ENCODE results near the gene WDFY2.
A peak's percentile ranks its signal among the peaks of the same experiment; 100 is the strongest.

Gene WDFY2

GRCh38 chr13:51777921-51778320 lies 193.7 kb downstream of the WDFY2 start:
- DNase-seq = no peak

DNA sequence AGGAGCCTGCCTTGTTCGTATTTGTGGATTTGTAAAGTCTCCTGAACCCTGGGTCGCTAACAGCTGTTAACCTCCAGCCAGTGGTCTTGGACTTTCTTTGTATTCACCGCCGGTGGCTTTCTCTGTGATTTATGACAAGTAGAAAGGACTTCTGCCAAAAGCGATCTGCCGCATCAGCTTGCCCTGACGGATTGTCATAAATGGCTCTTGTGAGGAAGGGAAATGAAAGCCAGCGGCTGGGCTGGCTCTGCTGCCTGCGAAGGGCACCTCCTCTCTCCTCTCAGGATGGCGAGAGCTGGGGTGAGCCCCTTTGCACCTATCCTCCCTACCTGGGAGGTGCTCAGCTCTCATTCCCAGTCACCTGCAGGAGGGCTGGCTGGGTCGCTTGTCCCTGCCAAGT lies 194.1 kb downstream of the WDFY2 start:
- DNase-seq = no peak

DNA sequence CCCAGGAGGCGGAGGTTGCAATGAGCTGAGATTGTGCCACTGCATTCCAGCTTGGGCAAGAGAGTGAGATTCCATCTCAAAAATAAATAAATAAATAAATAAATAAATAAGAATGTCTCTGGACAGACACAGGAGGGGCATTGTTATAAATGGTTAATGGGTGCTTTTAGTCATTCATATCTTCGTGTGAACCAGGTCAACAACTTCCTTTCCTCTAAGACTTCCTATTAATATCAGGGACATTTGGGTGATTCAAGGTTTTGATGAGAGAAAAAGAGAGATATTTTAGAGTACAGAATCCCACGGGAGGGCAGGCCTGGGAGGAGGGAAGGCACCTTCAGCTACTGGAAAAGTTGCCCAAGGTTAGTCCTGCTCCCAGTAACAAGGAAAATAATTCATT lies 195.8 kb downstream of the WDFY2 start:
- DNase-seq = no peak

DNA sequence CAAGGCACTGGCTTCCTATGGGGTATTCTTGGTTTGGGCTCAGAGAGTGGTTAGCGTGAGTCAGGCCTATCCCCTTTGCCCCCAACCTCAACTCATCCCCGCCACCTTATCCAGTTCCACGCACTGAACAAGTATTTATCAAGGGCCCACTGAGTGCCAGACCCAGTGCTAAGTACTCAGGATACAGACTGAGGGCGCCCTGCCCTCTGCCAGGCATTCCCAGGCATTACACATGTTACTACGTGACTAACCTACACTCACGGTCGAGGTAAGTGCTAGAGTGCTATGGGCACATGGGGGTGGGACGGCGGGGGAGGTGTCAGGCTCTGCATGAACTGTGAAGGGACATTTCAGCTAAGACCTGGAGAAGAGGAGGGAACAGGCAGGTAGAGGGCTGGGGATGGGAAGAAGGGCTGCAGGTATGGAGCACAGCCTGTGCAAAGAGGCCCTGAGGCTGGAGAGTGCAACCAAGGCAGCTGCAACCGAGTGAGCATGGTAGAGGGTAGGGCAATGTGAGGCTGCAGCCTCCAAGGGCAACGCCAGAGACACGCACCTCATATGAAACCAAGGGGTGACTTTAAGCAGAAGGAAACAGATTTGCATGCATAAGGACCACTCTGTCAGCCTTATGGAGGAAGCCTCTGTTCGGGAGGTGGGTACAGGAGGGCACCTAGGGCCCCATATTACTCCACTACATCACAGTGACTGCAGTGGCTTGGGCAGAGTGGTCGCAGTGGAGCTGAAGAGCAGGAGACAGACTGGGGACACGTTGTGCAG lies 197.2 kb downstream of the WDFY2 start:
- DNase-seq = peak; percentile 33 to 74

DNA sequence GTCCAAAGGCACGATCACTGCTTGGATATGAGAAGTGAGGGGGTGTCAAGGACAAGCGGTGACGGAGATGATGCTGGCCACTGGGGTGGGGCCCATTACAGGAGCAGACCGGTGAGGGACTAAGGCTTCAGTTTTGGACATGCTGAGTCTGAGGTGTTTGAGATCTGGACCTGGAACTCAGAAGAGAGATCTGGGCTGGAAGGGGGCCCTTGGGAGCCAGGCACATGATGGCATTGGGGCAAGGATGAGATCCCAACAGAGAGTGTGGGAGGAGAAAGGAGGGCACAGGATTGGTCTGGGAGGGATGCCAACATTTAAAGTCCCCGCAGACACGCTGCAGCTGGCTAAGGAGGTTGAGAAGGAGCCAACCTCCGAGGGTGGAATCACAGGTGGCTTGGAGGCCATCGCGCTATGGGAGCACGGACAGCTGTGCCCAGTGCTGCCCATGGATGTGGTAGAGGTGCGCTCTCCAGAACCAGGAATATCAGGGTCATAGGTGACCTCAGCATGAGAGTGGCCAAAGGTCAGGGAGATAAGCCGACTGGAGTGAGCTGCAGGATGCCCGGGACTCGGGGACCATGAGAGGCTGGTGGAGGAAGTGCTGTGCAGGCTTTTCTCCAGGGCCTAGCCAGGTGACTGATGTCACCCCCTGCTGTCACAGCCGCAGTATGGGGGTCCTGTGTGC lies 197.9 kb downstream of the WDFY2 start:
- no peak for DNase-seq

DNA sequence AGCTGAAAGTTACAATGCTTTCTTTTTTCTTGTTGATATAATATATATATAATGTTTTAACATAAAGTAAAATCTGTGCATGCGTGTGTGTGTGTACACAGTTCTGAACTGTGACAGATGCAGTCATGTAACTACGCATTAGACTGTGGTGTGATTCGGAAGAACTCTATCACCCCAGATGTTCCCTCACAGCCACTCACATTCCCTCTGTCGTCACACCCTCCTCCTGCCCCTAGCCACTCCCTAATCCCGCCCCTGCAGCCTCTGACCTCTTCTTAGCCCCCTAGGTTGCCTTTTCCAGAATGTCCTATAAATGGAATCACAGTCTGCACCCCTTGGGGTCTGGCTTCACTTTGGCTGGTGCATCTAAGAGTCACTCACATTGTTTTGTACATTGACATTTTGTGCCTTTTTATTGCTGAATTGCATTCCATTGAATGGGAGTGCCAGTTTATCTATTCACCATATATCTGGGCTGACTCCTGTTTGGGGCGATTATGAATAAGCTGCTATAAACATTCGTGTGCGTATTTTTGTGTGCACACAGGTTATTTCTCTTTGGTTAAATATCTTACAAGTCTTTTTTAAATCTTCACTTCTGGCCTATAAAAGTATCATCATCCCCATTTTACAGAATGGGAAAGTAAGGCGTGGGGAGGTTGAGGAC lies 199.3 kb downstream of the WDFY2 start:
- DNase-seq = no peak

DNA sequence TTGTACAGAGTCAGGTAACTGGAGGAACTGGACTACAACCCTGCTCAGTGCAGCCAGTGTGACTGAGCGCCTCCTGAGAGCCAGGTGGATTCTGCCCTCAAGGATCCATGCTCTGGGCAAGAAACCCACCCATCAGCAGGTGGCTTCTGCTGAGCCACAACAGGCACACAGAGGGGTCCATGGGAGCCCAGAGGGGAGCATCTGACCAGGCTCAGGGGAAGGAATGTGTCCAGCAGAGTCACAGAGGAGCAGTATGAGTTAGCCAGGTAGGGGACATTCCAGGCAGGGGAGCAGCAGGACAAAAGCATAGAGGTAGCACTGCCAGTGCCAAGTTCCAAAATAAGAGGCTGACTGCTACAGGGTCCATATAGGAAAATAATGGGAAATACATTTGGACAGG lies 199.8 kb downstream of the WDFY2 start:
- no peak for DNase-seq

DNA sequence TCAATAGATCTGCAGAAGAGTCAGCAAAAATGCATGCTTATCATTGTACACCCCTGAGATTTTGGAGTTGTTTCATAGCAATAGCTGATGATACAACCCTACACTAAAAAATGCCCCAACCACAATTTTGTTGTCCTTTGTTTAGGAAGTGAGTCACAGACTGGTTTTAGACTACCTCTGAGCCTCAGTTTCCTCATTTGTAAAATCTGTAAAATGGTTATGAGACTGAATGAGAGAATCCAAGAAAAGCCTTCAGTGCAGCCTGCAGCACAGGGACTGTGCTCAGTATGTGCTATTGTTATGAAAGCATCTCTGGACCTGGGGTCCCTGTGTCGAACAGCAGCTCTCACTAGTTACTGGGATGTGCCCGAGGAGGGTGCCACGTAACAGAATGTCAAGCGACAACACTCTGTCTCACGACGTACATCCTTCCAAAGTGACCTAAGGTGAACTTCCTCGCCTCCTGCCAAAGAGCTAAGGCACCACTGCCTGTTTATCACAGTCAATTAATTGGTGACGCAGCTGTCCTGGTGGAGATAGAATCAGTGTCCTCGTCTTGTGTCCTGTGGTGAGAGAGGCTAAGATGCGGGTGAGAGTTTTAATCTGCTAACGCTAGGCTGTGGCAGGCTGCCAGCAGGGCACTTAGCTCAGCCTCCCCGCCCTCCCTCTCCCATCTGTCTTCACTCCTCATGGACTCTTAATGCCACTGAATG lies 201.6 kb downstream of the WDFY2 start:
- DNase-seq = peak; percentile 15 to 48

GRCh38 chr13:51786425-51787265 lies 202.4 kb downstream of the WDFY2 start:
- DNase-seq = no peak

DNA sequence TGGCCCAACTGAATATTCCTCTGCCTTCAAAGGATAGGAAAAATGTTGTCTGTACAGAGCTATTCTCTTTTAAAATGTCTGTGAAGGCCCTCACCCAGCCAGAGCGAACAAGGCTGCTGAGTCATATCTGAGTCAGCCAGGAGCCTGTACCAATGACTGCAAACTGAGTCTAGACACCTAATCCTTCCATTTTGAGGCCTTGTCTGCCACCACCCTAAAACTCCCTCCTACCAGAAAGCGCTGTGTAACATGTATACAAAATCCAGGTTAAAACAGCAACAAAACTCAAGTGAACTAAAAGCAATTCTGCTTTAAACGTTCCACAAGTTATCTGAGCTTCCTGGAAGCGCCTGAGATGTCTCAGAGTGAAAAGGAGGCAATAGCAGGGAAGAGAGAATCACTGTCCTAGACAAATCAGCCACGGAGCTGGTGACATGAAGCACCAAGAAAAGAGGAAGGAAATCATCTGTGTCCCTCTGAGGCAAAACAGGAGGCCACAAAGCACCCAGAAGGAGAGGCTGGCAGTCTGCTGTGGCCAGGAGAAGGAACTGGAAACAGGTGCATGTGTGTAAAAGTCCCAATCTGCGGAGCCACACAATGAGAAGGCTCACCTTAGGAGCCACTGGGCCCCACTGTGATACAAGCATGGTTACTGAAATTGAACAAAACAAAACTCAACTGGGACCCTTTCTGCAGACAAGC lies 209.5 kb downstream of the WDFY2 start:
- no peak for DNase-seq

- no peak for DNase-seq
Measured at GRCh38 chr13:51794964-51795363, 210.7 kb downstream of the WDFY2 start.

DNA sequence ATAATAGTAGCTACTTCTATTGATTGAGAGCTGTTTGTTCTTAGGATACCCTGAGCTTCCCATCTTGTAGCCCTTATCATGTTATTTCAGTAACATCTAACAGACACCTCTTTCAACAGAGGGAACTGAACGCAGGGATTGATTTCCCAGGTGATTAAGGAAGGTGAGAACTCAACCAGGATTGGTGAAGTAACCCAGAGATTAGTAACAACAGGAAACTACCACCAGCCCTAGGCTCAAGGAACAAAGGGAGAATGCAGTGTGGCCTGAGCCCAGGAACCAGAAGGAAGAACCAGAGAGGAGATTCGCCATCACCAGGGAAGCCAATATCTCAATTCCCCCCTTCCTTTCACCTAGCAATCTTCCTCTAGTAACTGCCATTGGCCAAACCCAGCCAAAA lies 211.2 kb downstream of the WDFY2 start:
- DNase-seq = no peak

DNA sequence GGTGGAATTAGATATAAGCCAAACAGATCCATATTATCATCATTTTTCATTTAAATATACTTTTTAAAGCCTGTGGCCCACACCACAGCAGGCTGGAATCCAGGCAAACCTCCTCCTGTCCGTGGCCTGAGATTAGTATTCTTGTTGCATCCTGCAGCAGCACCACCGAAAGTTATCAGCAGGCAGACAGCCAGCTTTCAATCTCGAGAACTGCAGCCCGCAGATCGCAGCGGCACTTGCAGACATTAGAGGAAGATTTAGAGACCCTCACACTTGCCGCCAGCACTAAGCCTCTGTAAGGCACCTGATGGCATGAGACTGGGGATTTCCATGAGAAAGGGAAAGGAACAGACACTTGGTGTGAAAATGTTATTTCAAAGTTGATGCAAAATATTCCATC lies 212.3 kb downstream of the WDFY2 start:
- DNase-seq = no peak

DNA sequence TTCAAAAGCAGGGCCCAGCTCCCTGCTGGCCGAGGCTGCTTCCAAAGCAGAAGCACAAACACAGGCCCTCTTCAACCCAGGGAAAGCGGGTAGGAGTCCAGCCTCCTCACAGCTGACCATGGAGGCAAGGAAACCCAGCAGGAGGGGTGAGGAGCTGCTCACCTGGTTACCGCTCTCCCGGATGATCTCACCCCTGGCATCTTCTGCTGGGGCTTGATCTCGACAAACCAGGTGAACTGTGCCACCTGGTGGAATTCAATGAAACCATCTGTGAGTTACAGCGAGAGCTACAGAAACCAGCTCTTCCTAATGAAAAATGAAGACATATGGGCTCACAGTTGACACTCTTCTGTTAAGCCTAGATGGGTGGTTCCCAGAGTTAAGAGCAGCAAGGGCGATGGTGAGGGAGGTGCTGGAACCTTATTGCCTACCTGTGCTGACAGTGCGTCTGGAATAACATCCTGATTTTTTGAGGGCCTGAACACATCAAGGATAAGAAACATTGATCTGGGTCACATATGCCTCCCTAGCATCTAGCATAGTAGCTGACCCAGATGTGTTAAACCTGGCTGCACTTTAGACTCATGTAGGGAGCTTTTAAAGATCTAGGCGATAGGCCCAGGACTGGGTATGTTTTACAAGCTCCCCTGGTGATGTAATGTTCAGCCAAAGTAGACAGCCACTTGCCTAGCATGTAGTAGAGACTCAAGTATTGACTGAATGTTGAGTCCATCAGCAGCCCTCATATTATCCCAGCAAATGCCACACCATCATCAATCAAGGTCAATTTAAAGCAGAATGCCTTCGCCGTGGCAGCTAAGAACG lies 213.6 kb downstream of the WDFY2 start:
- DNase-seq = peak; percentile 89 to 93

GRCh38 chr13:51799261-51799660 lies 215.0 kb downstream of the WDFY2 start:
- no peak for DNase-seq

GRCh38 chr13:51800486-51800885 lies 216.2 kb downstream of the WDFY2 start:
- no peak for DNase-seq

GRCh38 chr13:51801631-51802099 lies 217.4 kb downstream of the WDFY2 start:
- DNase-seq = no peak

DNA sequence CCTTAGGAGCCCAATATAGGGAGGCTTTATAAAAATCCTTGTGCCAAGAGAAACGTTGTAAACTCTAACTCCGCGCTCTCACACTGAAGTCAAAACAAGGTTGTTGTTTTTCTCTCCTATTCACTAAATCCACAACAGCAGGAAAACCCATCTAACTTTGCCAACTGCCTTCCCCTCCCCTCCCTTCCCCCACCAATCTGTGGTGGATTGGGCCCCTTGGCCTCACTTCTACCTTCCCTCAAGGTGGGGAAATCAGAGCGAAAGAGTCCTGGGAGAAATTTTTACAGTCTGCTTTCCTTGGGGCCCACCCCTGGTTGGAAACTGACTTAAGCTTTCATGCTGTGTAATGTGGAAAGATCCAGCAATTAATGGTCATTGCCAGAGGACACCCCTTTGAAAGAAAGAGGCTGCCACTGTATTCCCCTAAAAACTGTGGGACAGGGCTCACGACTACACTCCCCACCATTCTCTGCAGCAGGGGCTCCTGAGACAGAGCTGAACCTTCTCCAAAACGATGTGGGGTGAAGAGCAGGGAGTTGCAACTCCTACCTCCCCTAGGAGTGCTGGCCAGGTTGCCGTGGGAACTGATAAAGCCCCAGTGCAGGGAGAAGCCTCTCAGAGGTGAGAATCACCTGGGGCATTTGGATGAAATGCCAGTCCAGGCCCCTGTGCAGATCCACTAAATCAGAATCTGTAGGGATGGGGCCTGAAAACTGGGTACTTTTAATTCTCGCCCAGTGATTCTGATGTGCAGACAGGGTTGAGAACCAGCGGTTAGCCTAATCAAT lies 218.6 kb downstream of the WDFY2 start:
- peak in 1 of 2 experiments; percentile 46 for DNase-seq

DNA sequence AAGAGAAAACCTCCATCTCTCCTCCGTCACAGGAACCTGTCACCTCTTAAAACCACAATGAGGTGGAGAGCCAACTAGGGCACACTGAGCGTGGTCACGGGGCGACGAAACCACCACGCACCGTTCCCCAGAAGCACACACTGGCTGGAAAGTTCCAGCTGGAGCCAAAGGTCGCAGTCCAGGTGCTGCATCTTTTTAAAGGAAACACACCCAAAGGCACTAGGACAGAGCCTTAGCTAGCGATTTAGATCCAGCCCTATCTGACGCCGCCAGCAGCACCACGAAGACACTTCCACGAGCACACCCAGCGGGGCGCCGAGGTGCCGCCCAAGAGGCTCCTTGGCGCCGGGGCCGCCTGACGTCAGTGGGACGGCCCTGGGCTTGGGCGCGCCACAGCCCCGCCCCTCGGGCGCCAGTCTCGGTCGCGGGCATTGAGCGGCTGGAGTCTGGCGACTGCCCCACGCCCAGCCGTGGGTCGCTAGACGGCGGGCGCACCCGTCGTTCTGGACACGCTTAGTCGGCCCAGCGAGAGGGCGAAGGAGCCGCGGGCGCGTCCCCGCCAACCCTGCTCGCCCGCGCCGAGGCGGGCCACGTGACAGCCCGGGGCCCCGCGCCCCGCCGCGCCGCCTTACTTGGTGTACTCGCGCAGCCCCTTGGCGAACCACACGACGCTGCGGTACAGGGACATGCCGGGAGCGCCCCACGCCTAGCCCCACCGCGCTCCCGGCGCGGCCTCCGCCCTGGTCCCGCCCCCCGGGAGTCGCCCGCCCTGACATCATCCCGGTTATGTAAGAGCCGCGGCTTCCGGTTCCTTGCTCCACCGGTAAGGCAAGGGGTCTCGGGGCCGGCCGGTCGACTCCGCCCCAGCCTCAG lies 219.4 kb downstream of the WDFY2 start, which contains the start of gene DHRS12:
TSS of gene DHRS12 (minus strand) at position 742 of the 873 bp plus-strand sequence. CDS start 4,504 bp downstream, outside the sequence.
- DNase-seq = peak; percentile 77 to 96
